HepG2 (cell line): ENCODE data around the gene IL11RA. TPM values are rescaled to one million over a fixed set of nuclear protein-coding genes. Genes with fewer than 3 reads are reported as not detected.

Experiments used
- CC2D1A ChIP-seq: sonication (generic); formaldehyde crosslinking; IDR thresholded peaks from 2 replicates; pipeline ENCODE4 v1.8.1; 2023; ENCODE audit warnings: mild to moderate bottlenecking, missing genetic modification reagents
- ESRRA ChIP-seq: sonication (generic); formaldehyde crosslinking; IDR thresholded peaks from 2 replicates; pipeline ENCODE4 v1.5.1; 2020; ENCODE audit warnings: mild to moderate bottlenecking, low read depth, missing genetic modification reagents
- GLI4 ChIP-seq: sonication (generic); formaldehyde crosslinking; IDR thresholded peaks from 2 replicates; pipeline ENCODE4 v1.5.1; 2020; ENCODE audit warnings: missing genetic modification reagents, mild to moderate bottlenecking, moderate library complexity, borderline replicate concordance
- GMEB2 ChIP-seq: IDR thresholded peaks from 2 replicates; pipeline ENCODE4 v1.6.1; 2016; ENCODE audit warnings: missing biosample characterization, missing genetic modification reagents, low read depth
- HDAC1 ChIP-seq: sonication (generic); formaldehyde crosslinking; IDR thresholded peaks from 2 replicates; pipeline ENCODE4 v1.5.1; 2020; ENCODE audit warnings: mild to moderate bottlenecking, missing genetic modification reagents
- KAT8 ChIP-seq: IDR thresholded peaks from 2 replicates; pipeline ENCODE4 v1.6.1; 2016; ENCODE audit warnings: missing genetic modification reagents, missing compliant biosample characterization
- KDM2A ChIP-seq: sonication (generic); formaldehyde crosslinking; IDR thresholded peaks from 2 replicates; pipeline ENCODE4 v1.4.0; 2020; ENCODE audit warnings: low read depth, missing genetic modification reagents, borderline replicate concordance
- KLF15 ChIP-seq: sonication (generic); formaldehyde crosslinking; IDR thresholded peaks from 2 replicates; pipeline ENCODE4 v1.8.1; 2023; ENCODE audit warnings: borderline replicate concordance, mild to moderate bottlenecking, inconsistent platforms, missing genetic modification reagents, mixed read lengths
- REPIN1 ChIP-seq: sonication (generic); formaldehyde crosslinking; IDR thresholded peaks from 2 replicates; pipeline ENCODE4 v1.8.0; 2022; ENCODE audit warnings: missing genetic modification reagents, low read depth, mild to moderate bottlenecking, borderline replicate concordance
- SMAD3 ChIP-seq: sonication (generic); formaldehyde crosslinking; IDR thresholded peaks from 2 replicates; pipeline ENCODE4 v1.4.0; 2020; ENCODE audit warnings: missing genetic modification reagents
- SNAI1 ChIP-seq: sonication (generic); formaldehyde crosslinking; IDR thresholded peaks from 2 replicates; pipeline ENCODE4 v1.5.0; 2020; ENCODE audit warnings: mild to moderate bottlenecking, missing genetic modification reagents, borderline replicate concordance
- SOX13 ChIP-seq, 3 experiments: fragments of 450-650 bp in 1 of 3; sonication (generic) in 1 of 3; formaldehyde crosslinking in 1 of 3; IDR thresholded peaks in 2 of 3; conservative IDR thresholded peaks in 1 of 3; 2 replicates each; pipeline versions ENCODE4 v1.5.0 to v1.6.1; 2016 to 2020; ENCODE audit warnings: antibody characterized with exemption in 1 of 3, mild to moderate bottlenecking in 1 of 3, missing compliant biosample characterization in 1 of 3, missing genetic modification reagents in 1 of 3, moderate library complexity in 1 of 3
- TBP ChIP-seq: sonication (generic); formaldehyde crosslinking; IDR thresholded peaks from 2 replicates; pipeline ENCODE4 v1.5.0; 2020; ENCODE audit warnings: missing genetic modification reagents
- TEAD2 ChIP-seq: sonication (generic); formaldehyde crosslinking; IDR thresholded peaks from 2 replicates; pipeline ENCODE4 v1.9.0; 2021; ENCODE audit warnings: missing genetic modification reagents
- ZBTB42 ChIP-seq: sonication (generic); formaldehyde crosslinking; IDR thresholded peaks from 2 replicates; pipeline ENCODE4 v1.5.0; 2020; ENCODE audit warnings: mild to moderate bottlenecking, missing genetic modification reagents
- ZBTB8A ChIP-seq: sonication (generic); formaldehyde crosslinking; IDR thresholded peaks from 2 replicates; pipeline ENCODE4 v1.4.0; 2020; ENCODE audit warnings: mild to moderate bottlenecking, low read depth, missing genetic modification reagents, borderline replicate concordance
- ZNF205 ChIP-seq: IDR thresholded peaks from 2 replicates; pipeline ENCODE4 v1.6.1; 2018; ENCODE audit warnings: missing biosample characterization, missing genetic modification reagents
- ZNF547 ChIP-seq: sonication (generic); formaldehyde crosslinking; IDR thresholded peaks from 2 replicates; pipeline ENCODE4 v1.5.1; 2020; ENCODE audit warnings: mild to moderate bottlenecking, missing genetic modification reagents
- ZNF567 ChIP-seq: sonication (generic); formaldehyde crosslinking; IDR thresholded peaks from 2 replicates; pipeline ENCODE4 v1.8.1; 2023; ENCODE audit warnings: mild to moderate bottlenecking, missing genetic modification reagents, borderline replicate concordance
- ZNF703 ChIP-seq: sonication (generic); formaldehyde crosslinking; IDR thresholded peaks from 2 replicates; pipeline ENCODE4 v1.5.1; 2020; ENCODE audit warnings: missing genetic modification reagents, mild to moderate bottlenecking, moderate library complexity, borderline replicate concordance
- ZSCAN29 ChIP-seq: sonication (generic); formaldehyde crosslinking; conservative IDR thresholded peaks from 2 replicates; pipeline ENCODE4 v1.4.0; 2020; ENCODE audit warnings: mild to moderate bottlenecking, missing genetic modification reagents
- polyA plus RNA-seq, 8 experiments: library from polyadenylated mRNA; depleted of rRNA in 3 of 8; stranded (reverse) in 7 of 8; unstranded in 1 of 8; fragments of >200 nt; fragmentation: Illumina TruSeq in 4 of 8; extraction: Trizol in 4 of 8; gene quantifications; 2 replicates each; pipeline versions ENCODE4 v1.2.1 to v1.2.3, GENCODE V29; 2011 to 2016; ENCODE audit warnings: low read depth in 4 of 8, missing spikeins in 1 of 8, mixed read lengths in 1 of 8; ENCODE audit not compliant: insufficient read depth in 1 of 8
- total RNA-seq, 5 experiments: library from RNA; depleted of rRNA; stranded (reverse); fragments of >200 nt; fragmentation: Illumina TruSeq; extraction: Trizol; gene quantifications; 2 replicates each; pipeline ENCODE4 v1.2.3, GENCODE V29; 2016; ENCODE audit warnings: low read depth in 1 of 5
- TF ChIP-seq, protein P1 (sequence below): IDR thresholded peaks from 2 replicates; pipeline ENCODE4 v1.6.1; 2016
- TF ChIP-seq, protein P2 (sequence below): sonication (generic); formaldehyde crosslinking; IDR thresholded peaks from 2 replicates; pipeline ENCODE4 v1.4.0; 2020; ENCODE audit warnings: mild to moderate bottlenecking, missing genetic modification reagents
- TF ChIP-seq, protein P3 (sequence below): sonication (generic); formaldehyde crosslinking; IDR thresholded peaks from 2 replicates; pipeline ENCODE4 v1.5.1; 2020; ENCODE audit warnings: missing genetic modification reagents, mild to moderate bottlenecking, borderline replicate concordance

Gene IL11RA
- total and polyA plus RNA-seq, 2 of the 13 experiments (the other 11 are each of a cell fraction or from before 2014, with no cell fraction given) = 2.0 to 4.2 TPM

GRCh38 chr9:34646211-34647083 is 5.5 kb upstream of the IL11RA start, which contains the start of gene GALT (continued):
- TF ChIP-seq, protein P1, sequence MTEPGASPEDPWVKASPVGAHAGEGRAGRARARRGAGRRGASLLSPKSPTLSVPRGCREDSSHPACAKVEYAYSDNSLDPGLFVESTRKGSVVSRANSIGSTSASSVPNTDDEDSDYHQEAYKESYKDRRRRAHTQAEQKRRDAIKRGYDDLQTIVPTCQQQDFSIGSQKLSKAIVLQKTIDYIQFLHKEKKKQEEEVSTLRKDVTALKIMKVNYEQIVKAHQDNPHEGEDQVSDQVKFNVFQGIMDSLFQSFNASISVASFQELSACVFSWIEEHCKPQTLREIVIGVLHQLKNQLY (CRISPR knock-in tag) = 0 out of 2 replicates have a peak, but pooled peaks have one; percentile 66
- TF ChIP-seq CC2D1A (no peak), KDM2A (CRISPR knock-in tag) (peak; percentile 83), ZNF205 (CRISPR knock-in tag) (peak; percentile 67; the same call in 1 of the 2 replicates), ESRRA (CRISPR knock-in tag) (0 out of 2 replicates have a peak, but pooled peaks have one; percentile 14), SMAD3 (CRISPR knock-in tag) (peak; percentile 55; the same call in 1 of the 2 replicates), SNAI1 (no peak), HDAC1 (CRISPR knock-in tag) (peak; percentile 78), ZBTB42 (CRISPR knock-in tag) (peak; percentile 83; the same call in 1 of the 2 replicates), ZNF567 (CRISPR knock-in tag) (peak; percentile 80; the same call in 1 of the 2 replicates), TEAD2 (CRISPR knock-in tag) (no peak), GLI4 (CRISPR knock-in tag) (0 out of 2 replicates have a peak, but pooled peaks have one; percentile 25), KLF15 (CRISPR knock-in tag) (no peak), ZNF547 (CRISPR knock-in tag) (peak; percentile 82), KAT8 (CRISPR knock-in tag) (peak; percentile 78), REPIN1 (CRISPR knock-in tag) (peak; percentile 51; the same call in 1 of the 2 replicates), SOX13 (IDR thresholded peaks at IDR 0.05) (no peak), SOX13 (CRISPR knock-in tag; conservative IDR thresholded peaks at IDR 0.05 in 1 of 2, IDR thresholded peaks at IDR 0.05 in 1 of 2) (peak in 1 of 2 experiments; percentile 43; a peak in 1 of 4 replicates), ZNF703 (peak; percentile 19; the same call in 1 of the 2 replicates), ZSCAN29 (CRISPR knock-in tag) (0 out of 2 replicates have a peak, but pooled peaks have one; percentile 37), ZBTB8A (CRISPR knock-in tag) (no peak), GMEB2 (CRISPR knock-in tag) (peak; percentile 12; the same call in 1 of the 2 replicates), TBP (no peak)
- TF ChIP-seq, protein P2, sequence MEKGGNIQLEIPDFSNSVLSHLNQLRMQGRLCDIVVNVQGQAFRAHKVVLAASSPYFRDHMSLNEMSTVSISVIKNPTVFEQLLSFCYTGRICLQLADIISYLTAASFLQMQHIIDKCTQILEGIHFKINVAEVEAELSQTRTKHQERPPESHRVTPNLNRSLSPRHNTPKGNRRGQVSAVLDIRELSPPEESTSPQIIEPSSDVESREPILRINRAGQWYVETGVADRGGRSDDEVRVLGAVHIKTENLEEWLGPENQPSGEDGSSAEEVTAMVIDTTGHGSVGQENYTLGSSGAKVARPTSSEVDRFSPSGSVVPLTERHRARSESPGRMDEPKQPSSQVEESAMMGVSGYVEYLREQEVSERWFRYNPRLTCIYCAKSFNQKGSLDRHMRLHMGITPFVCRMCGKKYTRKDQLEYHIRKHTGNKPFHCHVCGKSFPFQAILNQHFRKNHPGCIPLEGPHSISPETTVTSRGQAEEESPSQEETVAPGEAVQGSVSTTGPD = peak; percentile 18; the same call in 1 of the 2 replicates
- TF ChIP-seq, protein P3, sequence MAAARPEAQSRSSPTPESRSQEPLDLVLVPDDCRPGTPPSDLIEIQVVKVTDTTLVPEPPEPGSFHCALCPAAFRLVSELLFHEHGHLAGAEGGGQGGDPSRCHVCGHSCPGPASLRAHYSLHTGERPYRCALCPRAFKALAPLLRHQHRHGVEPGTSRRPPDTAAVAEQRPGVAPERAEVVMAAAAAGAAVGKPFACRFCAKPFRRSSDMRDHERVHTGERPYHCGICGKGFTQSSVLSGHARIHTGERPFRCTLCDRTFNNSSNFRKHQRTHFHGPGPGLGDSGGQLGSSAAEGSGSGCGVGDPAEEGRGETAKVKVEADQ (CRISPR knock-in tag) = peak; percentile 51; the same call in 1 of the 2 replicates
